HCT116 (cell line): ENCODE results near the gene MXD3. TPM values are rescaled to one million over a fixed set of nuclear protein-coding genes. Genes with fewer than 3 reads are reported as not detected.

Source experiments
- ATAC-seq: fragments of 200-7000 bp; cut with Tn5 transposase; 2 replicates; pipeline ENCODE4 v1.9.1; 2020; ENCODE audit warnings: mild to moderate bottlenecking, moderate library complexity
- BruUV-seq: library from RNA; stranded (reverse); fragments of 400-500 nt; replicated peaks from 2 replicates; lab custom pipeline; 2021; lab: Mats Ljungman, UMichigan
- CTCF ChIA-PET: fragments of 300-600 bp; sonication (Branson Sonifier 250); formaldehyde crosslinking; loops from one replicate; lab custom pipeline; 2021; ENCODE audit warnings: antibody characterized with exemption; lab: Charles Lee
- POLR2A ChIA-PET: fragments of 300-600, 350-600 bp; sonication (Branson Sonifier 250); formaldehyde crosslinking; loops from one replicate; lab custom pipeline; 2021; ENCODE audit warnings: antibody characterized with exemption; lab: Charles Lee
- RAD21 ChIA-PET, 2 experiments: fragments of 300-600 bp; sonication (Branson Sonifier 250); formaldehyde crosslinking; loops; one replicate each; lab custom pipeline; 2023; ENCODE audit warnings: low total read pairs in 2 of 2; ENCODE audit not compliant: uncharacterized antibody in 2 of 2, unreplicated experiment in 2 of 2, low non-redundant PET in 1 of 2; lab: Charles Lee
- DNase-seq: peaks from one replicate; pipeline ENCODE4 v3.0.0-alpha.2; 2010; ENCODE audit warnings: low read depth, low spot score
- H2AFZ ChIP-seq: fragments of 200-600 bp; shearing (Covaris generic), sonication (generic); 2 replicates; pipeline ENCODE4 v1.6.1; 2017; ENCODE audit warnings: low read depth, mixed run types, mixed read lengths, antibody characterized with exemption, low read length; ENCODE audit not compliant: poor library complexity, severe bottlenecking
- H3K27ac ChIP-seq: 2 replicates; pipeline ENCODE4 v1.5.1; 2012; ENCODE audit warnings: low read depth, low read length
- H3K27me3 ChIP-seq: fragments of 200-600 bp; sonication (generic); 2 replicates; pipeline ENCODE4 v1.6.1; 2016; ENCODE audit warnings: mixed run types, low read length, mixed read lengths; ENCODE audit not compliant: insufficient read depth
- H3K36me3 ChIP-seq, 2 experiments: fragments of 200-500 bp in 1 of 2; fragments of 200-600 bp in 1 of 2; sonication (Bioruptor generic) in 1 of 2; sonication (generic) in 1 of 2; 2 replicates each; pipeline versions ENCODE4 v1.5.1 to v1.6.1; 2014 to 2016; ENCODE audit warnings: low read length in 2 of 2, inconsistent platforms in 1 of 2, mixed read lengths in 1 of 2, mixed run types in 1 of 2; ENCODE audit not compliant: insufficient read depth in 2 of 2, control insufficient read depth in 1 of 2
- H3K4me1 ChIP-seq, 2 experiments: fragments of 200-600 bp in 1 of 2; sonication (generic) in 1 of 2; 2 replicates each; pipeline versions ENCODE4 v1.5.1 to v1.6.1; 2012 to 2017; ENCODE audit warnings: low read length in 2 of 2, inconsistent platforms in 1 of 2, mild to moderate bottlenecking in 1 of 2, mixed read lengths in 1 of 2, mixed run types in 1 of 2, moderate library complexity in 1 of 2; ENCODE audit not compliant: insufficient read depth in 2 of 2, control insufficient read depth in 1 of 2
- H3K4me2 ChIP-seq: fragments of 200-600 bp; sonication (generic); 2 replicates; pipeline ENCODE4 v1.6.1; 2017; ENCODE audit warnings: mixed run types, low read length, mixed read lengths
- H3K4me3 ChIP-seq, 2 experiments: fragments of 200-600 bp in 1 of 2; sonication (generic) in 1 of 2; replicated peaks in 1 of 2; 2 replicates each; pipeline ENCODE4 v1.5.1; 2011 to 2016; ENCODE audit warnings: low read length in 2 of 2, control low read depth in 1 of 2, low read depth in 1 of 2, mild to moderate bottlenecking in 1 of 2, mixed read lengths in 1 of 2, mixed run types in 1 of 2
- H3K79me2 ChIP-seq: fragments of 200-600 bp; sonication (generic); 2 replicates; pipeline ENCODE4 v1.6.1; 2017; ENCODE audit warnings: mild to moderate bottlenecking, mixed run types, low read length, moderate library complexity, mixed read lengths; ENCODE audit not compliant: insufficient read depth
- H3K9ac ChIP-seq: fragments of 200-600 bp; sonication (generic); 2 replicates; pipeline ENCODE4 v1.6.1; 2016; ENCODE audit warnings: low read length, mixed read lengths
- H3K9me2 ChIP-seq: fragments of 200-600 bp; sonication (generic), shearing (Covaris generic); 2 replicates; pipeline ENCODE4 v1.6.1; 2017; ENCODE audit warnings: mixed run types, mild to moderate bottlenecking, moderate library complexity; ENCODE audit not compliant: insufficient read depth
- H3K9me3 ChIP-seq, 2 experiments: fragments of 200-500 bp in 1 of 2; fragments of 200-600 bp in 1 of 2; sonication (Bioruptor generic) in 1 of 2; sonication (generic) in 1 of 2; 2 replicates each; pipeline ENCODE4 v1.6.1; 2014 to 2017; ENCODE audit warnings: low read length in 2 of 2, mixed read lengths in 2 of 2, inconsistent platforms in 1 of 2, low read depth in 1 of 2, mild to moderate bottlenecking in 1 of 2, mixed run types in 1 of 2, moderate library complexity in 1 of 2; ENCODE audit not compliant: control insufficient read depth in 1 of 2, insufficient read depth in 1 of 2
- H4K20me1 ChIP-seq: fragments of 200-600 bp; sonication (generic), shearing (Covaris generic); 2 replicates; pipeline ENCODE4 v1.6.1; 2017; ENCODE audit warnings: mixed run types, mild to moderate bottlenecking, moderate library complexity; ENCODE audit not compliant: insufficient read depth
- ATF3 ChIP-seq: IDR thresholded peaks from 2 replicates; pipeline ENCODE4 v1.6.1; 2012
- CEBPB ChIP-seq: IDR thresholded peaks from 2 replicates; pipeline ENCODE4 v1.6.1; 2012; ENCODE audit warnings: low read depth
- EGR1 ChIP-seq: IDR thresholded peaks from 2 replicates; pipeline ENCODE4 v1.6.1; 2012; ENCODE audit warnings: low read depth
- POLR2A ChIP-seq: IDR thresholded peaks from 2 replicates; pipeline ENCODE4 v1.7.0; 2011; ENCODE audit warnings: borderline replicate concordance; ENCODE audit not compliant: insufficient read depth, insufficient read length; ENCODE audit errors: extremely low read depth
- POLR2AphosphoS5 ChIP-seq: IDR thresholded peaks from 2 replicates; pipeline ENCODE4 v1.6.1; 2011; ENCODE audit warnings: mild to moderate bottlenecking, low read depth, low read length, moderate library complexity
- SP1 ChIP-seq: IDR thresholded peaks from 2 replicates; pipeline ENCODE4 v1.6.1; 2012; ENCODE audit warnings: low read depth
- SRF ChIP-seq: IDR thresholded peaks from 2 replicates; pipeline ENCODE4 v1.6.1; 2012; ENCODE audit warnings: low read depth
- YY1 ChIP-seq: IDR thresholded peaks from 2 replicates; pipeline ENCODE4 v1.6.1; 2011; ENCODE audit warnings: low read length, low read depth, moderate library complexity, mild to moderate bottlenecking; ENCODE audit not compliant: insufficient replicate concordance; ENCODE audit errors: extremely low read depth
- ZFX ChIP-seq: fragments of 450-650 bp; IDR thresholded peaks from 2 replicates; pipeline ENCODE4 v1.6.1; 2017
- intact Hi-C: fragments of 100-400 bp; cut with micrococcal nuclease; formaldehyde crosslinking; loops from 2 replicates; pipeline ENCODE4 v1.10.0; 2022
- total RNA-seq: library from RNA; stranded (reverse); gene quantifications from one replicate; pipeline ENCODE4 v1.2.1, GENCODE V29; 2021; ENCODE audit not compliant: unreplicated experiment
- TF ChIP-seq, protein P1 (sequence below): IDR thresholded peaks from 2 replicates; pipeline ENCODE4 v1.6.1; 2011; ENCODE audit warnings: mild to moderate bottlenecking, low read length, moderate library complexity; ENCODE audit not compliant: insufficient replicate concordance; ENCODE audit errors: extremely low read depth

MXD3 gene
- total RNA-seq, 1 experiment from 2014 or later = 37.6 TPM

GRCh38 chr5:177269976-177270375 lies 41.7 kb downstream of the MXD3 start:
- H3K4me1 ChIP-seq = no peaks in the 10 kb centered on the region
- TF ChIP-seq ZFX (no peak), EGR1 (no peak), SRF (no peak), ATF3 (no peak), YY1 (no peak), SP1 (no peak), POLR2A (no peak), POLR2AphosphoS5 (no peak), CEBPB (no peak)
- TF ChIP-seq, protein P1, sequence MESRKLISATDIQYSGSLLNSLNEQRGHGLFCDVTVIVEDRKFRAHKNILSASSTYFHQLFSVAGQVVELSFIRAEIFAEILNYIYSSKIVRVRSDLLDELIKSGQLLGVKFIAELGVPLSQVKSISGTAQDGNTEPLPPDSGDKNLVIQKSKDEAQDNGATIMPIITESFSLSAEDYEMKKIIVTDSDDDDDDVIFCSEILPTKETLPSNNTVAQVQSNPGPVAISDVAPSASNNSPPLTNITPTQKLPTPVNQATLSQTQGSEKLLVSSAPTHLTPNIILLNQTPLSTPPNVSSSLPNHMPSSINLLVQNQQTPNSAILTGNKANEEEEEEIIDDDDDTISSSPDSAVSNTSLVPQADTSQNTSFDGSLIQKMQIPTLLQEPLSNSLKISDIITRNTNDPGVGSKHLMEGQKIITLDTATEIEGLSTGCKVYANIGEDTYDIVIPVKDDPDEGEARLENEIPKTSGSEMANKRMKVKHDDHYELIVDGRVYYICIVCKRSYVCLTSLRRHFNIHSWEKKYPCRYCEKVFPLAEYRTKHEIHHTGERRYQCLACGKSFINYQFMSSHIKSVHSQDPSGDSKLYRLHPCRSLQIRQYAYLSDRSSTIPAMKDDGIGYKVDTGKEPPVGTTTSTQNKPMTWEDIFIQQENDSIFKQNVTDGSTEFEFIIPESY = no peak
- TF ChIP-seq, all 23 proteins: peak for 0
- Histone ChIP-seq H3K27me3 (no peaks in the 10 kb centered on the region), H3K9ac (no peak overlapping the region), H3K9me2 (no peaks in the 10 kb centered on the region), H2AFZ (no peak overlapping the region), H3K36me3 (peaks cover 13 to 21% of the 10 kb centered on the region in 2 experiments; a peak in 3 of 4 replicates), H3K4me2 (no peak overlapping the region), H3K9me3 (no peaks in the 10 kb centered on the region), H3K79me2 (no peaks in the 10 kb centered on the region), H3K4me3 (no peak overlapping the region), H3K27ac (no peak overlapping the region), H4K20me1 (no peaks in the 10 kb centered on the region)
- ChIA-PET POLR2A (no interaction called here), CTCF (no interaction called here), RAD21 (no interaction called here)
- ATAC-seq = no peak
- intact Hi-C loops = loop anchor here (5.0 kb wide), 1 partner anchor 33 kb away; no protein-coding TSS in a partner anchor
- BruUV-seq = no TSS peak
- DNase-seq = no peak
